ENCODE data around the gene TIGD3. TPM values are rescaled to one million over a fixed set of nuclear protein-coding genes. Genes with fewer than 3 reads are reported as not detected.

Gene TIGD3
- total RNA-seq, 1 donor from 2014 or later: 1.6 TPM

DNA sequence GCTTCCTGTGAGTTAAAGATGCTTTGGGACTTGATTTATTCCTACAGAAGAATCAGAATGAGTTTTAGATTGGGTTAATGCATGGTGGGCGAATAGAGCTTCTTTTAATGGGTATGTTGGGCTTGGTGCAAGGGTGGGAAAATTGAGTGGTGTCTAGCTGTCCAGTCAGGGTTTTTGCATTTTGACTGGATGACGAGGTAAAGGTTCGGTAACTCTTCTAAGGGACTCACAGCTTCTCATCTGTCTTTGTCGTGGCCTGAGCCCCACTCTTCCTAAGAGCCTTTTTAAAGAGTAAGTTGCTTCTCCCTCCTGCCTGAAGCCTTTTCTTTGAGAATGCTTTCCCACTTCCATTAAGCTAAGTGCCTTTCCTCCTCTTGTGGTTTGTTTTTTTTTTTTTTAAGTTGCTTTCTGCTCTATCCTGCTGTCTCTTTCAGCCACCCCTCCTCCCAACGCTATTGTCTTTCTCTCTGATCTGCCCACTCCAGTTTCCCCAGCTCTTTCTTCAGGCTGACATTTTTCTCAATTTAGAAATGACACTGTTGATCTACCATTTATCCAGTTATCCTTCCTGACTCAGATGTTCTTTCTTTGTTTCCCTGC, 19.8 kb upstream of the TIGD3 start:
- Mint-ChIP-seq H3K36me3 (ENCODE audit: low read depth) (peaks cover 30% of the 10 kb centered on the region), H3K4me3 (ENCODE audit: low read depth) (peak overlapping the region; percentile 94), H3K9me3 (no peaks in the 10 kb centered on the region), H3K27me3 (ENCODE audit: low read depth) (no peaks in the 10 kb centered on the region), H3K4me1 (ENCODE audit: low read depth) (peaks cover 27% of the 10 kb centered on the region), H3K27ac (peak overlapping the region; percentile 78)
- intact Hi-C loops (cut with micrococcal nuclease): loop anchor here (2.0 to 5.0 kb wide), 2 partner anchors 20 to 222 kb away; partner anchors contain the start of genes TIGD3 and TM7SF2
- no peak for DNase-seq (ENCODE audit: low spot score)

DNA sequence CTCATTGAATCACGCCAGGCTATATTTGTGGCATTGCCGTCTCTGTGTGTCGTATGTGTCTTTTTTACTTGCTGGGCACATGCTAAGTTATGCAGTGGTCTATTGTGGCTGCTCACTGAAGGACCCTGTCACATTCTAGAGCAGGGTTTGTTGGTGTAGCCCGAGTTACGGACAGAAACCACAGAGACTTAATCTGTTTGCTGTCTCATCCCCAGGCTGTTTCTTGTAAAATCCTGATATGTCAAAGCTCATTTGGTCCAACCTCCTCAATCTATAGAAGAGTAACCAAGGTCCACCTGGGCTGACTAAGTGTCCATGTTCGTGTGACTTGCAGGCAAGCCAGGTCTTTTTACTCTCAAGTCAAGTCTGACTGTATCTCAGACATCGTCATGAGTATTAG, 15.9 kb upstream of the TIGD3 start:
- DNase-seq (ENCODE audit: low spot score): no peak
- Mint-ChIP-seq H3K9me3 (no peaks in the 10 kb centered on the region), H3K27ac (no peak overlapping the region), H3K27me3 (ENCODE audit: low read depth) (no peaks in the 10 kb centered on the region), H3K4me3 (ENCODE audit: low read depth) (no peak overlapping the region), H3K36me3 (ENCODE audit: low read depth) (peaks cover 62% of the 10 kb centered on the region), H3K4me1 (ENCODE audit: low read depth) (peaks cover 26% of the 10 kb centered on the region)
- intact Hi-C loops (cut with micrococcal nuclease): no loop called here

- no peaks in the 10 kb centered on the region for H3K9me3 Mint-ChIP-seq
Observed at GRCh38 chr11:65340226-65340625, 14.3 kb upstream of the TIGD3 start.

DNA sequence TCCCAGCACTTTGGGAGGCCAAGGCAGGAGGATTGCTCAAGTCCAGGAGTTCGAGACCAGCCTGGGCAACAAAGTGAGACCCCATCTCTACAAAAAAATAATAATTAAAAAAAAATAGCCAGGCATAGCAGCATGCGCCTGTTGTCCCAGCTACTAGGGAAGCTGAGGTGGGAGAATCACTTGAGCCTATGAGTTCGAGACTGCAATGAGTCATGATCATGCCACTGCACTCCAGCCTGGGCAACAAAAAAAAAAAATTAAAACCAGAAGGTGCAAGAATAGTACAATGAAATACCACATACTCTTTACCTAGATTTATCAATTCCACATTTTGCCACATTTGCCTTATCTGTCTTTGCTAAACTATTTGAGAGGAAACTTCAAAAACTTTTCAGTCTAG, 12.7 kb upstream of the TIGD3 start:
- no peak overlapping the region for H3K27ac Mint-ChIP-seq
- H3K4me3 Mint-ChIP-seq (ENCODE audit: low read depth): no peak overlapping the region
- H3K36me3 Mint-ChIP-seq (ENCODE audit: low read depth): peaks cover 76% of the 10 kb centered on the region
- no peak for DNase-seq (ENCODE audit: low spot score)
- intact Hi-C loops (cut with micrococcal nuclease): no loop called here
- H3K4me1 Mint-ChIP-seq (ENCODE audit: low read depth): peaks cover 13% of the 10 kb centered on the region
- H3K27me3 Mint-ChIP-seq (ENCODE audit: low read depth): no peaks in the 10 kb centered on the region
- no peaks in the 10 kb centered on the region for H3K9me3 Mint-ChIP-seq

More at GRCh38 chr11:65340226-65340625, 14.3 kb upstream of the TIGD3 start:
- H3K36me3 Mint-ChIP-seq (ENCODE audit: low read depth): peaks cover 69% of the 10 kb centered on the region
- intact Hi-C loops (cut with micrococcal nuclease): no loop called here
- DNase-seq (ENCODE audit: low spot score): no peak
- no peaks in the 10 kb centered on the region for H3K27me3 Mint-ChIP-seq (ENCODE audit: low read depth)
- H3K27ac Mint-ChIP-seq: no peak overlapping the region
- H3K4me1 Mint-ChIP-seq (ENCODE audit: low read depth): peaks cover 18% of the 10 kb centered on the region
- no peak overlapping the region for H3K4me3 Mint-ChIP-seq (ENCODE audit: low read depth)

DNA sequence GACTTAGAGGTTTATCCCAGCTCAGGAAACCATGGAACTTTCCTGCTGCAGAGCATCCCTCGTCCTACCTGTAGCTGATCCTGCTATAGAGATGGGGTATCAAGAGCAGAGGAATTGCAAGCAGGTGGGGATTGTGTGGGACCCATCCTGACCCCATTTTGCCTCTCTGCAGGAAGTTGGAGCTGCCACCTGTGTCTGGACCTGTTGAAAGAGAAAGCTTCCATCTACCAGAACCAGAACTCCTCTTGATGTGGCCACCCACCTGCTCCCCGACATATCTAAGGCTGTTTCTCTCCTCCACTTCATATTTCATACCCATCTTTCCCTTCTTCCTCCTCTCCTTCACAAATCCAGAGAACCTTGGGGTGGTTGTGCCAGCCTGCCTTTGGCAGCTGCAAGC, 3.0 kb upstream of the TIGD3 start:
- H3K36me3 Mint-ChIP-seq (ENCODE audit: low read depth): peaks cover 44% of the 10 kb centered on the region
- intact Hi-C loops (cut with micrococcal nuclease): no loop called here
- no peaks in the 10 kb centered on the region for H3K27me3 Mint-ChIP-seq (ENCODE audit: low read depth)
- no peak overlapping the region for H3K4me3 Mint-ChIP-seq (ENCODE audit: low read depth)
- peaks cover 12% of the 10 kb centered on the region for H3K4me1 Mint-ChIP-seq (ENCODE audit: low read depth)
- no peak for DNase-seq (ENCODE audit: low spot score)
- H3K9me3 Mint-ChIP-seq: no peaks in the 10 kb centered on the region
- no peak overlapping the region for H3K27ac Mint-ChIP-seq

DNA sequence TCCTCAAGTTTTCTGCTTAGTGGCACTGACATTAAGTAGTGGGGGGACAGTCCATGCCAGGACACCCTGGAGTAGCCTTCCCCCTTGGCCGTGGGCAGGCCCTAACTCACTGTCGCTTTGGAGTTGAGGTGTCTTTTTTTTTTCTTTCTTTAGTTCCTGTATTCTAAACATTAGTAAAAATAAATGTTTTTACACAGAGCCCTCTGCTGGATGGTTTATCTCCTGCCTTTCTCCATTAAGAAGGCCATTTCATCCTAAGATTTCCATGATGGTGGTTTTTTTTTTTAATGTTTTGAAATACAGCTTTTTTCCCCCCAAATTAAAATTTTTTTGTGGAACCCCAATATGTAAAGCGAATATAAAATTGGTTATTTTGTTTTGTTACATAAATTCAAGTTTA, 1.8 kb upstream of the TIGD3 start:
- Mint-ChIP-seq H3K4me1 (ENCODE audit: low read depth) (peaks cover 12% of the 10 kb centered on the region), H3K36me3 (ENCODE audit: low read depth) (peaks cover 40% of the 10 kb centered on the region), H3K4me3 (ENCODE audit: low read depth) (no peak overlapping the region), H3K9me3 (no peaks in the 10 kb centered on the region), H3K27ac (no peak overlapping the region), H3K27me3 (ENCODE audit: low read depth) (peaks cover 7% of the 10 kb centered on the region)
- no peak for DNase-seq (ENCODE audit: low spot score)
- intact Hi-C loops (cut with micrococcal nuclease): no loop called here

DNA sequence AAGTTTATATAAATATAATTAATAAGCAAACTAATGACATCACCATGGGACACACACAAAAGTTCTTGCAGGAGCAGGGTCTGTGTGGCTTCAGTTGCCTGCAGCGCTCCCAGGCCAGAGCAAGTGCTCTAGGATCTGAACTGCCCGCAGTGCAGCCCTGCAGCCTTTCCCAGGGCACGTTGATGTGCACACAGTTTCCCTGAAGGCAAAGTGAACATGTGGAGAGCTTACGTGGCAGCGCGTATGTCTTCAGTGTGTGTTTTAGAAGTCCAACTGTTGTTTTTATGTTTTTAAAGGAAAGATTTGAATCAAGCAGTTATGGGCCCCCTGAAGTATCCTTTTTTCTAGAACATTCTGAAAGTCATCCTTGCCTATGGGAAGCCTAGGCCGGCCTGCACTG, 1.2 kb upstream of the TIGD3 start:
- peaks cover 14% of the 10 kb centered on the region for H3K4me1 Mint-ChIP-seq (ENCODE audit: low read depth)
- peak overlapping the region; percentile 57 for H3K4me3 Mint-ChIP-seq (ENCODE audit: low read depth)
- DNase-seq (ENCODE audit: low spot score): no peak
- H3K27ac Mint-ChIP-seq: peak overlapping the region; percentile 24
- H3K36me3 Mint-ChIP-seq (ENCODE audit: low read depth): peaks cover 36% of the 10 kb centered on the region
- intact Hi-C loops (cut with micrococcal nuclease): no loop called here
- peaks cover 11% of the 10 kb centered on the region for H3K27me3 Mint-ChIP-seq (ENCODE audit: low read depth)
- no peaks in the 10 kb centered on the region for H3K9me3 Mint-ChIP-seq

- Mint-ChIP-seq H3K9me3 (no peaks in the 10 kb centered on the region), H3K27me3 (ENCODE audit: low read depth) (peaks cover 11% of the 10 kb centered on the region), H3K36me3 (ENCODE audit: low read depth) (peaks cover 31% of the 10 kb centered on the region), H3K4me3 (ENCODE audit: low read depth) (peak overlapping the region; percentile 57), H3K4me1 (ENCODE audit: low read depth) (peaks cover 13% of the 10 kb centered on the region), H3K27ac (peak overlapping the region; percentile 24)
- intact Hi-C loops (cut with micrococcal nuclease): loop anchor here (2.0 kb wide), 1 partner anchor 19 kb away; no protein-coding TSS in a partner anchor
- no peak for DNase-seq (ENCODE audit: low spot score)
Observed at GRCh38 chr11:65353900-65354264, 669 bp upstream of the TIGD3 start.

DNA sequence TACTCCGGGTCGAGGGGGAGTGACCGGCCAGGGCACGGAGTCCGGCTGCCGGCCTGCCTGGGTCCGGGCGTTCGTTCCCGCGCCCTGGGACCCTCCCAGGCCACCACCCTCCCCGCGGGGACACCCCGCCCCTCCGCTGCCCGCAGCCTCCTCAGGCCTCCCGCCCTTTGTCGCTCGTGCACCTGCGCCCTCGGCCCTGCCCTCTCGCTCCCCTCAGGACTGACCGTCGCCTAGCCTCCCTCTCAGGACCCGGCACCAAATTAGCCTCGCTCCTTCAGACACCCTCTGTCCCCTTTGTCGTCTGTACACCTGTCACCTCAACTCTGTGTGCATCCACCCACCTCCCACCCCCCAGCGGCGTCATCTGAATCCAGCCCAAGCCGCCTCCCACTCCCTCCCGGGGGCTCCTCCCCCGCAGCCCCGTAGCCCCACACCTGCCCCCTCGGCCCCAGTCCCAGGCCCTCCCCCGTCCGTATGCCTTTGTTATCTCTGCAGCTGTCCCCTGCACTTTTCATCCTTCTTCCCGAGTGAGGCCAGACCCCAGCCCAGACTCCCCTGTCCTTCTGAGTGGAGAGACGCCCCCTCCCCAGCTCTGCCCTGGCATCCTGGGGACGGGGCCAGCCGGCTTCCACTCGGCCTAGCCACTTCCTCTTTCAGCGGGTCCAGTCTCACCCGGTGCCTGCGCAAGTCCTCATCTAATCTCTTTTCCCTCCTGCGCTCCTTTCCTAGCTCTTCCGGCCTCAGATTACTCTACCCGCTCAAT, 643 bp downstream of the TIGD3 start:
- DNase-seq (ENCODE audit: low spot score): peak; percentile 37
- H3K9me3 Mint-ChIP-seq: no peaks in the 10 kb centered on the region
- H3K27ac Mint-ChIP-seq: peak overlapping the region; percentile 80
- peaks cover 13% of the 10 kb centered on the region for H3K4me1 Mint-ChIP-seq (ENCODE audit: low read depth)
- peaks cover 20% of the 10 kb centered on the region for H3K36me3 Mint-ChIP-seq (ENCODE audit: low read depth)
- H3K27me3 Mint-ChIP-seq (ENCODE audit: low read depth): peaks cover 11% of the 10 kb centered on the region
- intact Hi-C loops (cut with micrococcal nuclease): loop anchor here (2.0 kb wide), 1 partner anchor 20 kb away; no protein-coding TSS in a partner anchor
- peak overlapping the region; percentile 87 for H3K4me3 Mint-ChIP-seq (ENCODE audit: low read depth)

DNA sequence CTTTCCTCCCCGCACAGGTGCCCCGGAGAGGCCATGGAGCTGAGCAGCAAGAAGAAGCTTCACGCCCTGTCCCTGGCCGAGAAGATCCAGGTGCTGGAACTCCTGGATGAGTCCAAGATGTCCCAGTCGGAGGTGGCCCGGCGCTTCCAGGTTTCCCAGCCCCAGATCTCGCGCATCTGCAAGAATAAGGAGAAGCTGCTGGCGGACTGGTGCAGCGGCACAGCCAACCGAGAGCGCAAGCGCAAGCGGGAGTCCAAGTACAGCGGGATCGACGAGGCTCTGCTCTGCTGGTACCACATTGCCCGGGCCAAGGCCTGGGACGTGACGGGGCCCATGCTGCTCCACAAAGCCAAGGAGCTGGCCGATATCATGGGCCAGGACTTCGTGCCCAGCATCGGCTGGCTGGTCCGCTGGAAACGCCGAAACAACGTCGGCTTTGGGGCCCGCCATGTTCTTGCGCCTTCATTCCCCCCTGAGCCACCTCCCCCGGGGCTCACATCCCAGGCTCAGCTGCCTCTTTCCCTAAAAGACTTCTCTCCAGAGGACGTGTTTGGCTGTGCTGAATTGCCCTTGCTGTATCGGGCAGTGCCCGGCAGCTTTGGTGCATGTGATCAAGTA, 1.3 kb downstream of the TIGD3 start:
- Mint-ChIP-seq H3K27ac (peak overlapping the region; percentile 76), H3K4me3 (ENCODE audit: low read depth) (peak overlapping the region; percentile 87), H3K36me3 (ENCODE audit: low read depth) (peaks cover 17% of the 10 kb centered on the region), H3K27me3 (ENCODE audit: low read depth) (peaks cover 11% of the 10 kb centered on the region), H3K9me3 (no peaks in the 10 kb centered on the region), H3K4me1 (ENCODE audit: low read depth) (peaks cover 13% of the 10 kb centered on the region)
- DNase-seq (ENCODE audit: low spot score): no peak
- intact Hi-C loops (cut with micrococcal nuclease): loop anchor here (2.0 kb wide), 1 partner anchor 21 kb away; no protein-coding TSS in a partner anchor

GRCh38 chr11:65356394-65356972, 1.9 kb downstream of the TIGD3 start:
- Mint-ChIP-seq H3K36me3 (ENCODE audit: low read depth) (peaks cover 13% of the 10 kb centered on the region), H3K27me3 (ENCODE audit: low read depth) (peaks cover 11% of the 10 kb centered on the region), H3K4me1 (ENCODE audit: low read depth) (peaks cover 13% of the 10 kb centered on the region), H3K27ac (no peak overlapping the region), H3K4me3 (ENCODE audit: low read depth) (peak overlapping the region; percentile 55), H3K9me3 (no peaks in the 10 kb centered on the region)
- DNase-seq (ENCODE audit: low spot score): no peak
- intact Hi-C loops (cut with micrococcal nuclease): no loop called here

- intact Hi-C loops (cut with micrococcal nuclease): no loop called here
- H3K4me1 Mint-ChIP-seq (ENCODE audit: low read depth): peaks cover 17% of the 10 kb centered on the region
- H3K4me3 Mint-ChIP-seq (ENCODE audit: low read depth): no peak overlapping the region
- H3K36me3 Mint-ChIP-seq (ENCODE audit: low read depth): no peaks in the 10 kb centered on the region
- H3K27me3 Mint-ChIP-seq (ENCODE audit: low read depth): peaks cover 11% of the 10 kb centered on the region
- H3K9me3 Mint-ChIP-seq: no peaks in the 10 kb centered on the region
- H3K27ac Mint-ChIP-seq: no peak overlapping the region
- DNase-seq (ENCODE audit: low spot score): no peak
Observed at GRCh38 chr11:65357856-65358356, 3.4 kb downstream of the TIGD3 start.

Measured in activated T-helper 2 cell treated with anti-CD3 and anti-CD28 coated beads, Interferon-gamma antibody, Interleukin-2, Interleukin-4, amounts not matched to agents 10 μg/mL and 5 μg/mL and 100 μg/mL, durations not matched to agents 14 hours and 24 hours and 36 hours (primary cell).